A549 treated with ZK216348 at 1 μM for 4 hours (cell line): ENCODE measurements around the gene PDK2. TPM values are rescaled to one million over a fixed set of nuclear protein-coding genes. Genes with fewer than 3 reads are reported as not detected.

Experiments used
- total RNA-seq: library from RNA; stranded (reverse); fragments of 200-300 nt; extraction: Qiagen RNA extraction; gene quantifications from 5 replicates; pipeline ENCODE4 v1.2.3, GENCODE V29; 2022; ENCODE audit warnings: low read depth

PDK2 gene
- 13.8 to 22.5 TPM (median 18.4 TPM) in 5 replicates for total RNA-seq

DNA sequence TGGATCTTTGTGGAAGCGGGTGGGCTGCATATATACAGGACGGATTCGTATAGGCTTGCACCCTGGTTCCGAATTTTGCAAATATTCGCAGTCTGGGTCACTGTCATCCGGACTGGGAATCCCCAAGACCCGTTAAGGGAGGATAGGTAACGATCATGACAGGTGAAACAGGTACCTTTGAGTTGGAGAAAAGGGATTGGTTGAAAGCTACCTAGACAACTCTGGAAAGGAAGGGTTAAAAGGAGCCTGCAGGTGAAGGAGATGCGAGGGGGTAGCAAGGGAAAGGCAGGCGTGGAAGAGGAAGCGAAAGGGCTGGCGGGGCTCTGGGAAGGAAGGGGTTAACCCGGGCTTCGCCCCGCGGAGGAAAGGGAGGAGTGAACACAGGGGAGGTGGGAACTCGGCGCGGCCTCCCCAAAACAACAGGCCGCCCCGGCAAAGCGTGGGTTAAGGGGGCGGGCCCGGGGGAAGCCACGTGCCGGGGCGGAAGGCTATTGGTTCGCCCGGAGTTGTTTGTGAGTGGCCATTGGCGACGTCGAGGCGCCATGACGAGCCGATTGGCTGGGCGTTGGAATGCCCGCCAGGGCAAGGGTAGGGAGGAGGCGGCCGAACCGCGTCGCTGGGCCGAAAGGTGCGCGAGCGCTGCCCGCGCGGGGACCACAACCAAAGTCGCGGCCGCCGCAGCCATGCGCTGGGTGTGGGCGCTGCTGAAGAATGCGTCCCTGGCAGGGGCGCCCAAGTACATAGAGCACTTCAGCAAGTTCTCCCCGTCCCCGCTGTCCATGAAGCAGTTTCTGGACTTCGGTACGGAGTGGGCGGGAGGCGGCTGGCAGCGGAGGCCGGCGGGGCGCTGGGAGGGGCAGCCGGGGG lies at the start of gene PDK2:
Gene PDK2 (plus strand): TSS at position 599 of the 867 bp plus-strand sequence. CDS start 85 bp downstream, at position 684.

DNA sequence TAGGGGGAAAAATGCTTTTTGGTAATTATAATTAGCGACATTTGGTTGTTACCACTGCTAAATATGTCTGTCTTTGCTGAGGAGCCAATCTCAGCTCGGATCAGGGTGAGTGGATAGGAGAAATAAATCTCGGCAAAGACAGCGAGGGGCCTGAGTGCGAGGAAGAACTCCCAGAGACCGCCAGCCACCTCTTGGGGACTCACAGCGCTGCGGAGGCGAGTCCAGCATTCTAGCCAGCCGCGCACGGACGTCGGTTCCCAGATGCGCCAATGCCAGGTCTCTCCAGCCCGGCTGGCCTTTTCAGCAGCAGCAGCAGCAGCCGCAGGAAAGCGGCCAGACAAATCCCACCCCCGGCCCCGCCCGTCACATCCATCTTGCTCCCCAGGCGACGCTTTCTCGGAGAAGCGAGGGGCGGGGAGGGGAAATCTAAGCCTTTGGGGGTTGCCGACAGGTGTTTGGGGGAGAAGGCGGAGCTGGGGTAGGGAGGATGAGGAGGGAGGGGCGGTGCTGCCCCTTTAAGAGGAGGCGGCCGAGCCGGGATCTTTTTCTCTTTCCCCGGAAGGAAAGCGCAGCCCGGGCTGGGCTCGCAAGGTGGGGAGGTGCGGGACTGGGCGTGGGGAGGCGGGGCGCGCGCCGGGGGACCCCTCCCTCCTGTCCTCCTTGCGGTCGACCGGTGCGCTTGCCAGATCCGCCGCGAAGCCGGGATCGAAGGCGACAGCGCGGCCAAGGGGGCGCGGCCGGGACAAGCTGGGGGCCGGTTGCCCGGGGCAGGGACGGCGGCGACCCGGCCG lies 39.5 kb upstream of the PDK2 start, which contains the start of gene ITGA3:
Gene ITGA3 (plus strand): TSS at position 685 of the 791 bp plus-strand sequence. CDS start 330 bp downstream, outside the sequence.

DNA sequence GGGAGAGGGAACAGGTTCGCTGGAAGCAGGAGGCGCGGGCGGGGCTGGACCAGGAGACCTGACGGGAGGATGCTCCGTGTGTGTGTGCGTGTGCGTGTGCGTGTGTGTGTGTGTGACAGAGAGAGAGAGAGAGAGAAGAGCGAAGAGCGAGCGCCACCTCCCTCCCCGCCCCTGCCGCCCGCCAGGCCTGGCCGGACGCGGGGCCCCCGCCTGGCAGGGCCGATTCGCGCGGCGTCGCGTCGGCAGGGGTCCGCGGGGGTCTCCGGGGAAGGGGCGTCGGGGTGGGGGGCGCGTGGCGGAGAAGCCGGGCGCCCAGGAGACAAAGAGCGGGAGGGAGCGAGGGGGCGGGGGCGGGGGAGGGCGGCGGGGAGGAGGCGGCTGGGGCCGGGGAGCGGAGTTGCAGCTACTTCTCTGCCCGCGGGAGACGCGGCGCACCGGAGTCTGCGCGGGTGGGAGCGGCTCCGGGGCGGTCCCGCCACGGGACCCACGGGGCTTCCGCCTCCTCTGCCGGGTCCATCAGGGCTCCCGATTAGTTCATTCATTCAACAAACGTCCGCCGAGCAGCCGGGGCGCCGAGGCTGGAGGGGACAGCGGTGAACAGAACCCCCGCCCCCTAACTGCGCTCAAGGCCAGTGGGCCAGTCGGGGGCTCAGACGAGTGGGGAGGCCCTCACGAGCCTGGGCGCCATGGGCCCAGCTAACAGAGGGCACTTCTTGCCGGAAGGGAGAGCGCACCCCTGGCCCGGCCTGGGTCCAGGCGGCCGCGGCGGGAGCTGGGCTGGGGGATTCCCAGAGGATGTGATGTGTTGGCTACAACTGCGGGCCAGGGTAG lies 34.8 kb downstream of the PDK2 start, which contains the start of gene SAMD14:
Gene SAMD14 (minus strand): TSS at position 433 of the 831 bp plus-strand sequence. CDS start 5,201 bp downstream, outside the sequence.

DNA sequence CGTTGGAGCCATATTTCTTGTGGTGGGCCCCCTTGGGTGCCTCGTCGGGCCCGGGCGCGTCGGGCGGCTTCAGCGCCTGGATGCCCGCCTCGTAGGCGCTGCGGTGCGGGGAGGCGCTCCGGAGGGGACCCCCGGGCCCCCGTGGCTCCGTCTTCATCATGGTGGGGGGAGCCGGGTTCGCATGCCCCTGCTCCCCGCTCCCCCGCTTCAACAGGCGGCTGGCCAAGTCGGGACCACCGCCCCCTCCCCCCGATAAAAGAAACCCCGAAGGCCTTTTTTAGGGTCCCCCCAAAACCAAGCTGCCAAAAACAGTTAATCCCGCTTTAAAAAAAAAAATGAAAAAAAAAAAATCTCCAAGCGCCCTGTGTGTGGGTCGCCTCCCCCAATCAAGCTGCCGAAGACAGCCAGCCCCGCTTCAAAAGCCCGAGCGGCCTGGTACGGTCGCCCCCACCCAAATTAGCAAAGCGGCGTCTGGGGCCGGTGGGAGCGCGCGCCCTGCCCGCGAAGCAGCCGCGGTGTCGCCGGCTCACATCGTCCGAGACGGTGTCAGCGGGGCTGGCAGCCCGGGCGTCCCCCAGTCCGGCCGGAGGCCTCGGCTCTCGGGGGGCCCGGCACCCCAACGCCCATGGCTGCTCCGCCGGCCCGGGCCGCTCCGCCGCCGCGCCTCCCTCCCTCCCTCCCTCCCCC lies 55.3 kb downstream of the PDK2 start, which contains the start of gene PPP1R9B:
Gene PPP1R9B (minus strand): TSS at position 324 of the 687 bp plus-strand sequence. CDS start 164 bp downstream, at position 160.

Other genes starting within 250 kb of the PDK2 start
- not detected in 5 replicates for gene TAC4, start 247.3 kb upstream of the PDK2 start, total RNA-seq
- gene DLX4, start 126.2 kb upstream of the PDK2 start, total RNA-seq: 1.9 to 4.5 TPM (median 3.5 TPM) in 5 replicates
- gene DLX3, start 100.1 kb upstream of the PDK2 start, total RNA-seq: 0.07 to 0.12 TPM (median 0.07 TPM) in 3 of 5 replicates, not detected in the others
- 314 to 512 TPM (median 475 TPM) in 5 replicates for gene ITGA3, start 39.2 kb upstream of the PDK2 start, total RNA-seq
- gene SAMD14, start 34.8 kb downstream of the PDK2 start, total RNA-seq: 0.37 to 0.61 TPM (median 0.51 TPM) in 5 replicates
- 35.3 to 62.2 TPM (median 57.5 TPM) in 5 replicates for gene PPP1R9B, start 55.3 kb downstream of the PDK2 start, total RNA-seq
- gene SGCA, start 70.7 kb downstream of the PDK2 start, total RNA-seq: 0.95 to 1.6 TPM (median 1.2 TPM) in 5 replicates
- 4.5 to 10.2 TPM (median 8.2 TPM) in 5 replicates for gene COL1A1, start 106.3 kb downstream of the PDK2 start, total RNA-seq
- gene TMEM92, start 179.1 kb downstream of the PDK2 start, total RNA-seq: 18.3 to 24.2 TPM (median 20.8 TPM) in 5 replicates